Measurements from ENCODE around the gene CHCHD6. TPM values are rescaled to one million over a fixed set of nuclear protein-coding genes. Genes with fewer than 3 reads are reported as not detected.

CHCHD6 gene
- total RNA-seq, result 15.2 to 17.1 TPM (median 15.3 TPM) in 3 replicates
- long read RNA-seq, transcript CHCHD6-201 (8 exons, 1,006 nt), result major isoform, 14 of 20 reads
- long read RNA-seq, partial matches to known transcripts, result 0 of 20 reads
- long read RNA-seq, other reads (novel, unspliced or antisense), result 6 of 20 reads

GRCh38 chr3:126703512-126704493, at the start of gene CHCHD6:
Gene CHCHD6 (plus strand): TSS chr3:126704240. CDS start chr3:126704313, 73 bp downstream.
- H3K27me3 Mint-ChIP-seq (ENCODE audit: low read depth), result peaks cover 12% of the 10 kb centered on the region
- peaks cover 17% of the 10 kb centered on the region for H3K4me1 Mint-ChIP-seq (ENCODE audit: low read depth)
- peak; percentile 34 for TF ChIP-seq CTCF (IDR thresholded peaks at IDR 0.05)
- peak within 1 kb of the TSS; percentile 91 for H3K4me3 Mint-ChIP-seq (ENCODE audit: unreplicated experiment)
- H3K27ac Mint-ChIP-seq (ENCODE audit: unreplicated experiment), result peak within 1 kb of the TSS; percentile 73
- peaks cover 5% of the 10 kb centered on the region for H3K9me3 Mint-ChIP-seq (ENCODE audit: low read depth)
- H3K36me3 Mint-ChIP-seq (ENCODE audit: low read depth), result peaks cover 4% of the 10 kb centered on the region
- DNase-seq (ENCODE audit: low spot score), result peak; percentile 99

GRCh38 chr3:126654571-126655383, 49.3 kb upstream of the CHCHD6 start, which contains the start of gene TXNRD3:
Gene TXNRD3 (minus strand): TSS chr3:126655124.
- peak within 1 kb of the TSS; percentile 65 for H3K27ac Mint-ChIP-seq (ENCODE audit: unreplicated experiment)
- H3K27me3 Mint-ChIP-seq (ENCODE audit: low read depth), result peaks cover 3% of the 10 kb centered on the region
- H3K9me3 Mint-ChIP-seq (ENCODE audit: low read depth), result peaks cover 3% of the 10 kb centered on the region
- DNase-seq (ENCODE audit: low spot score), result no peak
- TF ChIP-seq CTCF (IDR thresholded peaks at IDR 0.05), result peak; percentile 60
- peaks cover 1% of the 10 kb centered on the region for H3K36me3 Mint-ChIP-seq (ENCODE audit: low read depth)
- peak within 1 kb of the TSS; percentile 85 for H3K4me3 Mint-ChIP-seq (ENCODE audit: unreplicated experiment)
- peaks cover 15% of the 10 kb centered on the region for H3K4me1 Mint-ChIP-seq (ENCODE audit: low read depth)

GRCh38 chr3:126655887-126656286, 48.2 kb upstream of the CHCHD6 start:
- no peaks in the 10 kb centered on the region for H3K36me3 Mint-ChIP-seq (ENCODE audit: low read depth)
- peaks cover 15% of the 10 kb centered on the region for H3K4me1 Mint-ChIP-seq (ENCODE audit: low read depth)
- H3K9me3 Mint-ChIP-seq (ENCODE audit: low read depth), result peaks cover 5% of the 10 kb centered on the region
- H3K27ac Mint-ChIP-seq (ENCODE audit: unreplicated experiment), result no peak overlapping the region
- DNase-seq (ENCODE audit: low spot score), result no peak
- peaks cover 11% of the 10 kb centered on the region for H3K27me3 Mint-ChIP-seq (ENCODE audit: low read depth)
- no peak overlapping the region for H3K4me3 Mint-ChIP-seq (ENCODE audit: unreplicated experiment)
- TF ChIP-seq CTCF (IDR thresholded peaks at IDR 0.05), result no peak

GRCh38 chr3:126656371-126657134, 47.5 kb upstream of the CHCHD6 start:
- Mint-ChIP-seq H3K9me3 (ENCODE audit: low read depth) (peaks cover 9% of the 10 kb centered on the region), H3K4me1 (ENCODE audit: low read depth) (peaks cover 15% of the 10 kb centered on the region), H3K27me3 (ENCODE audit: low read depth) (peaks cover 16% of the 10 kb centered on the region), H3K4me3 (ENCODE audit: unreplicated experiment) (no peak overlapping the region), H3K27ac (ENCODE audit: unreplicated experiment) (no peak overlapping the region), H3K36me3 (ENCODE audit: low read depth) (no peaks in the 10 kb centered on the region)
- TF ChIP-seq CTCF (IDR thresholded peaks at IDR 0.05), result no peak
- no peak for DNase-seq (ENCODE audit: low spot score)

Data from chondrocyte (in vitro differentiated cells).